ENCODE results near the gene DPP6.
"Not testable (repeated sequence)": the region's sequence is repeated elsewhere in the genome, so short reads cannot be mapped to it uniquely, and the experiment has no call there.

DNA sequence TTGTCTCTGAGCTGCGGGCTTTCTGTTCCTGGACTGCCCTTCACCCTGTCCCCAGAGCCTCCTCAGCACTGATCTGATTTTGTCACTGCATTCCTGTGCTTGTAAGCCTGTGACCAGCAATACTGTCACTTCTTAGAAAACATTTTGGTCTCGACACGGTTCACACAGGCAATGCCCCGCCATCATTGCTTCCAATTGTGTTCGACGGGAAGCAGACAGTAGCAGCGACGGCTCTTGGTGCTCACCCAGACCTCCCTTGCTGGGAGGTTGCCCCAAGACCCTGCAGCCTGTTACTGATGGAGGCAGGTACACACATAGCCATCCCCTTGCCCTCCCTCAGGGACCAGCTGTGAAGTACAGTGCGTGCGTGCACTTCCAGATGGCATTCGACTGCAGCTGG, 99.1 kb downstream of the DPP6 start:
- not testable (repeated sequence) for TF ChIP-seq POLR2A, CTCF, EP300 (IDR thresholded peaks at IDR 0.05)

All from tibial nerve (tissue), 4 donors.